ENCODE results near the gene TRIM46. TPM values are rescaled to one million over a fixed set of nuclear protein-coding genes. Genes with fewer than 3 reads are reported as not detected.

The TRIM46 gene
- total RNA-seq, 1 experiment from 2014 or later, result 3.8 TPM

- TF ChIP-seq, protein P1, sequence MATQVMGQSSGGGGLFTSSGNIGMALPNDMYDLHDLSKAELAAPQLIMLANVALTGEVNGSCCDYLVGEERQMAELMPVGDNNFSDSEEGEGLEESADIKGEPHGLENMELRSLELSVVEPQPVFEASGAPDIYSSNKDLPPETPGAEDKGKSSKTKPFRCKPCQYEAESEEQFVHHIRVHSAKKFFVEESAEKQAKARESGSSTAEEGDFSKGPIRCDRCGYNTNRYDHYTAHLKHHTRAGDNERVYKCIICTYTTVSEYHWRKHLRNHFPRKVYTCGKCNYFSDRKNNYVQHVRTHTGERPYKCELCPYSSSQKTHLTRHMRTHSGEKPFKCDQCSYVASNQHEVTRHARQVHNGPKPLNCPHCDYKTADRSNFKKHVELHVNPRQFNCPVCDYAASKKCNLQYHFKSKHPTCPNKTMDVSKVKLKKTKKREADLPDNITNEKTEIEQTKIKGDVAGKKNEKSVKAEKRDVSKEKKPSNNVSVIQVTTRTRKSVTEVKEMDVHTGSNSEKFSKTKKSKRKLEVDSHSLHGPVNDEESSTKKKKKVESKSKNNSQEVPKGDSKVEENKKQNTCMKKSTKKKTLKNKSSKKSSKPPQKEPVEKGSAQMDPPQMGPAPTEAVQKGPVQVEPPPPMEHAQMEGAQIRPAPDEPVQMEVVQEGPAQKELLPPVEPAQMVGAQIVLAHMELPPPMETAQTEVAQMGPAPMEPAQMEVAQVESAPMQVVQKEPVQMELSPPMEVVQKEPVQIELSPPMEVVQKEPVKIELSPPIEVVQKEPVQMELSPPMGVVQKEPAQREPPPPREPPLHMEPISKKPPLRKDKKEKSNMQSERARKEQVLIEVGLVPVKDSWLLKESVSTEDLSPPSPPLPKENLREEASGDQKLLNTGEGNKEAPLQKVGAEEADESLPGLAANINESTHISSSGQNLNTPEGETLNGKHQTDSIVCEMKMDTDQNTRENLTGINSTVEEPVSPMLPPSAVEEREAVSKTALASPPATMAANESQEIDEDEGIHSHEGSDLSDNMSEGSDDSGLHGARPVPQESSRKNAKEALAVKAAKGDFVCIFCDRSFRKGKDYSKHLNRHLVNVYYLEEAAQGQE (IDR thresholded peaks at IDR 0.05; ENCODE audit: low read depth), result no peak
- TF ChIP-seq EZH2phosphoT487 (IDR thresholded peaks at IDR 0.05; ENCODE audit: borderline replicate concordance), result no peak
- no peak for TF ChIP-seq ELF1 (IDR thresholded peaks at IDR 0.05; ENCODE audit: borderline replicate concordance, low read depth)
- TF ChIP-seq SP1 (IDR thresholded peaks at IDR 0.05; ENCODE audit: low read depth), result no peak
- no peak for TF ChIP-seq POLR2A (IDR thresholded peaks at IDR 0.05; ENCODE audit: borderline replicate concordance, extremely low read depth, insufficient read depth, insufficient read length)
- TF ChIP-seq FOSL1 (IDR thresholded peaks at IDR 0.05; ENCODE audit: low read depth), result no peak
- no peak for TF ChIP-seq POLR2AphosphoS5 (IDR thresholded peaks at IDR 0.05; ENCODE audit: low read depth, low read length)
- TF ChIP-seq SRF (IDR thresholded peaks at IDR 0.05; ENCODE audit: low read depth), result no peak
These were observed 27.3 kb downstream of the TRIM46 start (continued) for GRCh38 chr1:155200920-155201319.

GRCh38 chr1:155202198-155202597 lies 28.5 kb downstream of the TRIM46 start:
- RAD21 ChIA-PET (ENCODE audit: low non-redundant PET in 1 of 2, low total read pairs in 2 of 2, uncharacterized antibody in 2 of 2, unreplicated experiment in 2 of 2), result no interaction called here
- no peak for ATAC-seq
- Histone ChIP-seq H3K36me3 (ENCODE audit: control insufficient read depth in 1 of 2, insufficient read depth in 2 of 2, low read length in 2 of 2) (peaks cover 3 to 11% of the 10 kb centered on the region in 2 experiments; a peak in 2 of 4 replicates), H3K9ac (ENCODE audit: low read length) (no peak overlapping the region), H3K9me3 (ENCODE audit: control insufficient read depth in 1 of 2, insufficient read depth in 1 of 2, low read depth in 1 of 2, low read length in 2 of 2) (no peaks in the 10 kb centered on the region), H3K4me1 (ENCODE audit: control insufficient read depth in 1 of 2, insufficient read depth in 2 of 2, low read length in 2 of 2) (peaks cover 4 to 7% of the 10 kb centered on the region in 2 experiments), H2AFZ (ENCODE audit: low read depth, low read length, poor library complexity, severe bottlenecking) (no peak overlapping the region), H4K20me1 (ENCODE audit: insufficient read depth) (no peaks in the 10 kb centered on the region), H3K9me2 (ENCODE audit: insufficient read depth) (no peaks in the 10 kb centered on the region), H3K4me3 (replicated peaks in 1 of 2; ENCODE audit: low read depth in 1 of 2, low read length in 2 of 2) (no peak overlapping the region), H3K27me3 (ENCODE audit: insufficient read depth, low read length) (no peaks in the 10 kb centered on the region), H3K27ac (ENCODE audit: low read depth, low read length) (no peak overlapping the region), H3K4me2 (ENCODE audit: low read length) (no peak overlapping the region), H3K79me2 (ENCODE audit: insufficient read depth, low read length) (no peaks in the 10 kb centered on the region)
- DNase-seq (ENCODE audit: low read depth, low spot score), result no peak
- intact Hi-C loops (cut with micrococcal nuclease), result no loop called here
- CTCF ChIA-PET, result no interaction called here
- BruUV-seq (replicated peaks), result no TSS peak
- POLR2A ChIA-PET, result no interaction called here
- no peak for TF ChIP-seq SRF (IDR thresholded peaks at IDR 0.05; ENCODE audit: low read depth)
- no peak for TF ChIP-seq JUND (IDR thresholded peaks at IDR 0.05)
- no peak for TF ChIP-seq EZH2 (IDR thresholded peaks at IDR 0.05)
- TF ChIP-seq FOSL1 (IDR thresholded peaks at IDR 0.05; ENCODE audit: low read depth), result no peak
- no peak for TF ChIP-seq CEBPB (IDR thresholded peaks at IDR 0.05; ENCODE audit: low read depth)
- no peak for TF ChIP-seq ZNF274 (IDR thresholded peaks at IDR 0.05; ENCODE audit: low read depth, low read length)
- TF ChIP-seq CTCF (IDR thresholded peaks at IDR 0.05 in 2 of 3, conservative IDR thresholded peaks at IDR 0.05 in 1 of 3; ENCODE audit: borderline replicate concordance in 1 of 3, insufficient read depth in 1 of 3, low read depth in 2 of 3, low read length in 2 of 3), result no peak
- no peak for TF ChIP-seq POLR2A (IDR thresholded peaks at IDR 0.05; ENCODE audit: borderline replicate concordance, extremely low read depth, insufficient read depth, insufficient read length)
- no peak for TF ChIP-seq SIN3A (IDR thresholded peaks at IDR 0.05; ENCODE audit: low read depth)
- no peak for TF ChIP-seq EGR1 (IDR thresholded peaks at IDR 0.05; ENCODE audit: low read depth)
- TF ChIP-seq ELF1 (IDR thresholded peaks at IDR 0.05; ENCODE audit: borderline replicate concordance, low read depth), result no peak
- TF ChIP-seq CBX3 (IDR thresholded peaks at IDR 0.05; ENCODE audit: low read depth), result no peak
- TF ChIP-seq POLR2AphosphoS5 (IDR thresholded peaks at IDR 0.05; ENCODE audit: low read depth, low read length), result no peak
- TF ChIP-seq RAD21 (IDR thresholded peaks at IDR 0.05; ENCODE audit: low read depth), result no peak
- TF ChIP-seq, protein P1 (IDR thresholded peaks at IDR 0.05; ENCODE audit: low read depth), result no peak
- no peak for TF ChIP-seq MAX (IDR thresholded peaks at IDR 0.05)
